GM06990 (cell line): ENCODE data around the gene LSM7.

Experiments
- DNase-seq: peaks from one replicate; pipeline ENCODE4 v3.0.0-alpha.2; 2011; ENCODE audit not compliant: insufficient read length; ENCODE audit errors: extremely low read depth
- H3K27me3 ChIP-seq: replicated peaks from 2 replicates; pipeline ENCODE4 v1.6.0; 2011; ENCODE audit warnings: low read length; ENCODE audit not compliant: control insufficient read depth, insufficient read depth
- H3K36me3 ChIP-seq: 2 replicates; pipeline ENCODE4 v1.5.1; 2011; ENCODE audit warnings: low read length; ENCODE audit not compliant: control insufficient read depth, insufficient read depth
- H3K4me3 ChIP-seq: replicated peaks from 2 replicates; pipeline ENCODE4 v1.5.1; 2011; ENCODE audit warnings: low read depth, mild to moderate bottlenecking, control low read depth, low read length
- TF ChIP-seq, protein P1 (sequence below): IDR thresholded peaks from 2 replicates; pipeline ENCODE4 v1.5.1; 2011; ENCODE audit warnings: low read length, control low read depth, mild to moderate bottlenecking, inconsistent platforms; ENCODE audit not compliant: insufficient read depth, poor library complexity, severe bottlenecking

The LSM7 gene

DNA sequence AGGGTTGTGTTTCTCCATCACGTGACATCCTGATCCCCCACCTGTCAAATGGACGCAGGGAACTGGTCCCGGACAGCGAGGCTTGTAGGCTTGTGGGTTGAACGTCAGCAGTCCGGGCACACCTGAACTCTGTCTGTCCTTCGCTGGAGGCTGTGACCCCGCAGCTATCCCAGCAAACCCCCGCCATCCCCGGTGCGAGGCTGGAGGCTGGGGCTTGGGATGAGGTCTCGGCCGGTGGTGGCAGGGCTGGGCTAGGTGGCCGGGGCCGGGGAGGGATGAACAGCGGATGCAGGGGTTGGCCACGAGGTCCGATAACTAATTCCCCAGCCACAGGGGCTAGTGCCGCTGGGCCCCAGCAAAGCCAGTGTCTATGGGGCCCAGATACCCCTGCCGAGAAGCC lies 8.8 kb downstream of the LSM7 start:
- no peaks in the 10 kb centered on the region for H3K27me3 ChIP-seq
- TF ChIP-seq, protein P1, sequence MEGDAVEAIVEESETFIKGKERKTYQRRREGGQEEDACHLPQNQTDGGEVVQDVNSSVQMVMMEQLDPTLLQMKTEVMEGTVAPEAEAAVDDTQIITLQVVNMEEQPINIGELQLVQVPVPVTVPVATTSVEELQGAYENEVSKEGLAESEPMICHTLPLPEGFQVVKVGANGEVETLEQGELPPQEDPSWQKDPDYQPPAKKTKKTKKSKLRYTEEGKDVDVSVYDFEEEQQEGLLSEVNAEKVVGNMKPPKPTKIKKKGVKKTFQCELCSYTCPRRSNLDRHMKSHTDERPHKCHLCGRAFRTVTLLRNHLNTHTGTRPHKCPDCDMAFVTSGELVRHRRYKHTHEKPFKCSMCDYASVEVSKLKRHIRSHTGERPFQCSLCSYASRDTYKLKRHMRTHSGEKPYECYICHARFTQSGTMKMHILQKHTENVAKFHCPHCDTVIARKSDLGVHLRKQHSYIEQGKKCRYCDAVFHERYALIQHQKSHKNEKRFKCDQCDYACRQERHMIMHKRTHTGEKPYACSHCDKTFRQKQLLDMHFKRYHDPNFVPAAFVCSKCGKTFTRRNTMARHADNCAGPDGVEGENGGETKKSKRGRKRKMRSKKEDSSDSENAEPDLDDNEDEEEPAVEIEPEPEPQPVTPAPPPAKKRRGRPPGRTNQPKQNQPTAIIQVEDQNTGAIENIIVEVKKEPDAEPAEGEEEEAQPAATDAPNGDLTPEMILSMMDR = no peak

DNA sequence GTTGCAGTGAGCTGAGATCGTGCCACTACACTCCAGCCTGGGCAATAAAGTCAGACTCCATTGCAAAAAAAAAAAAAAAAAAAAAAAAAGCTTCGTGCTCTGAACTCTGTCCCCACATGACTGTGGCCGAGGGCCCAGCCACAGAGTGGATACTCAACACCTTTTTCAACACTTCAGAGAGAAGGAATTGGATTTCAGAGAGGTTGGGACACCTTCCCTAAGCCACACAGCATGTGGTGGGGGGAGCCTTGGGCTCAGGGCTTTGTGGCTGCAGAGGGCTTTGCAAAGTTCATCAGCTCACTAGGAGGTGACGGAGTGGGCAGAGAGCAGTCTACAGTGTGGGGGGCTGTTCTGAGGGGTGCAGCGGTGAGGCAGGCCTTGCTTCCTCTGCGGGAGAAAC lies 9.5 kb downstream of the LSM7 start:
- no peak overlapping the region for H3K4me3 ChIP-seq
- TF ChIP-seq, protein P1 = no peak
- peaks cover 3% of the 10 kb centered on the region for H3K36me3 ChIP-seq
- no peak for DNase-seq
- no peaks in the 10 kb centered on the region for H3K27me3 ChIP-seq

More for the DNA sequence above, 8.8 kb downstream of the LSM7 start:
- Histone ChIP-seq H3K36me3 (peaks cover 4% of the 10 kb centered on the region), H3K4me3 (no peak overlapping the region)
- no peak for DNase-seq

DNA sequence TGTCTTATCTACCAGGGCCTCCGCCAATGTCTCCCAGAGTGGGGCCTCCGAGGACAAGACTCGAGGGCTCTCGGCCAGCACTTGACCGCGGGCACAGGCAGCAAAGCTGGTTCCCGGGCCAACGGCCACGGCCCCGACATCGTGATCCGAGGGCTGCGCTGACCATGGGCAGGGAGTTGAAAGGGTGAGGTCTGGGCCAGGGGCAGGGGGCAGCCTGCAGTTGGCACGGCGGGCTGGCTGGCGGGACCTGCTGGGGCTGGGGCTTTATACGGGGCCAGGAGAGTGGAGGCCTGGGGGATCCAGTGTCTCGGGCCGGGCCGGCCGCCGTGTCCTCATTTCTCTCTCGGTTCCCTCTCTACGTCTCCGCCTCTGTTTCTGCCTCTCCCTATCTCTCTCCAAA lies 10.6 kb downstream of the LSM7 start:
- no peak for DNase-seq
- no peak overlapping the region for H3K4me3 ChIP-seq
- peaks cover 1% of the 10 kb centered on the region for H3K36me3 ChIP-seq
- H3K27me3 ChIP-seq = no peaks in the 10 kb centered on the region
- TF ChIP-seq, protein P1 = no peak

DNA sequence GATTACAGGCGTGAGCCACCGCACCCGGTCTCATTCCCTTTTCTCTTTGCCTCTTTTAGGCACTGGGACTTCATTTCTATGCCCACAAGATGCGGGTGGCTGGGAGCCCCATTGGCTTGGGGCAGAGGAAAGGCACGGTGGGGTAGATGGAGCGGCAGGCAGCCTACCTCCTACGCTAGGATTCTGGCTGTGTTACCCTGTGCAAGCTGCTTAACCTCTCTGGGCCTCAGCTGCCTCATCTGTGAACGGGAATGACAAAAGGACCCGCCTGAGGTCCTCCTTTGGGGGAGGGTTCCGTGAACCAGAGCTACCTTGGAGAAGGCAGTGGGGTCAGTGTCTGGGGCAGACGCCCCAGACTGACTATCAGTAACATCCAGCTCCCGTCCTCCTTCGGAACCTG lies 11.1 kb downstream of the LSM7 start:
- TF ChIP-seq, protein P1 = no peak
- Histone ChIP-seq H3K36me3 (no peaks in the 10 kb centered on the region; the same call in none of the 2 replicates), H3K27me3 (no peaks in the 10 kb centered on the region), H3K4me3 (no peak overlapping the region)
- DNase-seq = no peak

DNA sequence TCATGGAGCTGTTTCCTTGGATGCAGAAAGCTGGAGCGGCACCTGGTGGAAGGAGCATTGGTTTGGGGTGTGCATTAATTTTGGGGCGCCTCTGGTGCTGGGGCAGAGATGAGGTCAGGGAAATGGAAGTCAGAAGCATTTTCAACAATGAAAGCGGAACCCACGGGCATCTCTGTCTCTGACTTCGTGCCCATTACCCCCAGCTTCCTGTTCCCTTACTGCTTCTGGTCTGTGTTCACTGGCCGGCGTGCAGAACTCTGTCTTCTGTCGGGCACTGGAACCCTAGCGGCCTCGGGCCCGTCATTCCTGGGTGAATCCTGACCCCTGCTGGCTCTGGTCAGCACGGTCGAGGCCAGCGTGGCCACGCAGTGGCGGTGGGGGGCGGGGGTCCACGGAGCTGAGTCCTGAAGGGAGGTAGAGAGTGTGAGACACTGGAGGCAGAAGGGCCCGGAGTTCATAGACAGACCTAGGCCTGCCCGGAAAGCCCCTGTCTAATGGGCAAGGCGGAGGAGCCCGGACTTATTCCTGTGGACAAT lies 12.5 kb downstream of the LSM7 start:
- H3K27me3 ChIP-seq = no peaks in the 10 kb centered on the region
- H3K4me3 ChIP-seq = no peak overlapping the region
- no peak for DNase-seq
- H3K36me3 ChIP-seq = no peaks in the 10 kb centered on the region; the same call in 1 of the 2 replicates
- TF ChIP-seq, protein P1 = peak; percentile 53

DNA sequence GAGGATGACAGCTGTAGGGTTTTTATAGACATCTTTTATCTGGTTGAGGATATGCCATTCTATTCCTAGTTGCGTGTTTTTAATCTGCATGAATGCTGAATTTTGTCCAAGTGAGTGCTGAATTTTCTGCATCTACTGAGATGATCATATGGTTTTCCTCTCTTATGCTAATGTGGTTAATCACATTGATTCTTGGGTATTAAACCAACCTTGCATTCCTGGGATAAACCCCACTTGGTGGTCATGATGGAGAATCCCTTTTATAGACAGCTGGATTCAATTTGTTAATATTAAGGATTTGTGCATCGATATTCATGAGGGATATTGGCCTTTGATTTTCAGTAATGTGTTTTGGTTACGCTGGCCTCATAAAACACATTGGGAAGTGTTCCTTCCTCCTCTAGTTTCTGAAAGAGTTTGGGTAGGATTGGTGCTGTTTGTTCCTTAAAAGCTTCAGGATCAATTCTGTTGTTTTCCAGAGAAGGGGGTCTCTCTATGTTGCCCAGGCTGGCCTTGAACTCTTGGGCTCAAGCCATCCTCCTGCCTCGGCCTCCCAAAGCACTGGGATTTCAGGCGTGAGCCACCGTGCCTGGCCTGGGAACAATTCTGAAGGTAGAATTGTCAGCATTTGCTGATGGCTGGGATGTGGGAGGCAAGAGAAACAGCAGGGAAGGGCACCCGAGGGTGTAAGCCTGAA lies 13.1 kb downstream of the LSM7 start:
- DNase-seq = no peak
- TF ChIP-seq, protein P1 = no peak
- Histone ChIP-seq H3K4me3 (no peak overlapping the region), H3K27me3 (no peaks in the 10 kb centered on the region; the same call in 1 of the 2 replicates), H3K36me3 (no peaks in the 10 kb centered on the region)
